Transverse colon (tissue), 4 donors: Measurements from ENCODE around the gene CES3. TPM values are rescaled to one million over a fixed set of nuclear protein-coding genes. Genes with fewer than 3 reads are reported as not detected.
"Not testable (repeated sequence)": the region's sequence is repeated elsewhere in the genome, so short reads cannot be mapped to it uniquely, and the experiment has no call there.

Experiments used
- DNase-seq: peaks from one replicate; pipeline ENCODE4 v3.0.0-alpha.2; 2019
- H3K27ac ChIP-seq, 4 donors: fragments of 200-600 bp; sonication (generic); 2 replicates each; pipeline ENCODE4 v1.5.1; 2016 to 2018; ENCODE audit warnings: inconsistent platforms in 4 of 4
- H3K27me3 ChIP-seq: fragments of 200-600 bp; sonication (generic); 2 replicates; pipeline ENCODE4 v1.5.1; 2017; ENCODE audit warnings: inconsistent platforms
- H3K36me3 ChIP-seq, 4 donors: fragments of 200-600 bp; sonication (generic); 2 replicates each; pipeline ENCODE4 v1.5.1; 2017 to 2019; ENCODE audit warnings: inconsistent platforms in 4 of 4
- H3K4me1 ChIP-seq, 4 donors: fragments of 200-600 bp; sonication (generic); 2 replicates each; pipeline ENCODE4 v1.5.1; 2017 to 2020; ENCODE audit warnings: inconsistent platforms in 4 of 4
- H3K4me3 ChIP-seq, 4 donors: fragments of 200-600 bp; sonication (generic); 1 replicate in 1 of 4; 2 replicates in 3 of 4; pipeline versions ENCODE4 v1.5.1 to v1.6.1; 2017 to 2019; ENCODE audit warnings: inconsistent platforms in 4 of 4
- H3K9me3 ChIP-seq, 2 donors: fragments of 200-600 bp; sonication (generic); 2 replicates each; pipeline ENCODE4 v1.5.1; 2017 to 2019; ENCODE audit warnings: inconsistent platforms in 2 of 2
- EP300 ChIP-seq: sonication (generic); formaldehyde crosslinking; IDR thresholded peaks from one replicate; pipeline ENCODE4 v1.6.1; 2017; ENCODE audit warnings: antibody characterized with exemption, low read depth
- POLR2A ChIP-seq: fragments of 450-650 bp; IDR thresholded peaks from one replicate; pipeline ENCODE4 v1.6.1; 2016; ENCODE audit warnings: antibody characterized with exemption, mild to moderate bottlenecking, moderate library complexity
- POLR2AphosphoS5 ChIP-seq, 3 donors: sonication (generic); formaldehyde crosslinking; IDR thresholded peaks; one replicate each; pipeline ENCODE4 v1.6.1; 2016; ENCODE audit warnings: antibody characterized with exemption in 3 of 3
- WGBS, 2 donors: methylation state at CpG; one replicate each; pipeline ENCODE4 v1.1.5; 2018; ENCODE audit warnings: low coverage in 1 of 2; 5-methylcytosine and 5-hydroxymethylcytosine counted together
- in situ Hi-C, 4 donors: fragments of 200-750 bp; cut with MboI; loops; one replicate each; pipeline versions ENCODE4 v1.15.0 to v1.15.1; 2017; ENCODE audit warnings: low sequenced_read_pairs in 3 of 4, low pct_ligation_motif_present in 1 of 4, low pct_unique_long_range_greater_than_20kb in 1 of 4
- intact Hi-C: fragments of 100-400 bp; cut with DNase I; formaldehyde crosslinking; loops from one replicate; pipeline ENCODE4 v1.15.1; 2023; ENCODE audit warnings: low total_unique reads
- total RNA-seq, 4 donors: library from RNA; depleted of rRNA; stranded (reverse); fragments of >200 nt; gene quantifications; one replicate each; pipeline ENCODE4 v1.1.0, GENCODE V29; 2016
- TF ChIP-seq, protein P1 (sequence below), 5 experiments: fragments of 200-600 bp in 3 of 5; fragments of 450-650 bp in 2 of 5; sonication (generic) in 3 of 5; IDR thresholded peaks; 1 replicate in 2 of 5; 2 replicates in 3 of 5; pipeline ENCODE4 v1.5.1; 2016 to 2017; ENCODE audit warnings: antibody characterized with exemption in 5 of 5, inconsistent platforms in 3 of 5, mild to moderate bottlenecking in 2 of 5, moderate library complexity in 1 of 5

Gene CES3
- total RNA-seq, 4 donors from 2014 or later, result 247 to 616 (median 291) TPM

DNA sequence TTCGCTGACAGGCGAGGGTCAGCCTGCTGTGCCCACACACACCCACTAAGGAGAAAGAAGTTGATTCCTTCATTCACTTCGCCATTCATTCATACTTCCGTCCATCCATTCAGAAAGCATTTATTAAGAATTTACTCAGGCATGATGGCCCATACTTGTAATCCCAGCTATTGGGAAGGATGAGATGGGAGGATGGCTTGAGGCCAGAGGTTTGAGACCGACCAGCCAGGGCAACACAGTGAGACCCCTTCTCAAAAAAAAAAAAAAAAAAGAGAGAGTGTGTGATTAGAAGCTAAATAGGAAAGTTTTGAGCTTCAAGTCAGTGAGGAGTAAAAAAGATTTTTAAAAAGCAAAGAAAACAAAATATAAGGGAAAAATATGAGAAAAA, 17.0 kb upstream of the CES3 start:
- Histone ChIP-seq H3K9me3 (no peaks in the 10 kb centered on the region), H3K4me3 (no peak overlapping the region), H3K27ac (no peak overlapping the region), H3K4me1 (peaks cover 15 to 17% (median 16%) of the 10 kb centered on the region in 4 donors), H3K27me3 (peaks cover 3% of the 10 kb centered on the region), H3K36me3 (peaks cover 0 to 33% (median 13%) of the 10 kb centered on the region in 4 donors)
- in situ Hi-C loops (no loop called here), intact Hi-C loops (loop anchor here (5.0 kb wide), 1 partner anchor 1283 kb away; no protein-coding TSS in a partner anchor)
- 56 to 91% methylated on average over 1 to 5 of the region's 5 CpGs for WGBS, 2 donors
- TF ChIP-seq POLR2A, result no peak
- TF ChIP-seq, protein P1, sequence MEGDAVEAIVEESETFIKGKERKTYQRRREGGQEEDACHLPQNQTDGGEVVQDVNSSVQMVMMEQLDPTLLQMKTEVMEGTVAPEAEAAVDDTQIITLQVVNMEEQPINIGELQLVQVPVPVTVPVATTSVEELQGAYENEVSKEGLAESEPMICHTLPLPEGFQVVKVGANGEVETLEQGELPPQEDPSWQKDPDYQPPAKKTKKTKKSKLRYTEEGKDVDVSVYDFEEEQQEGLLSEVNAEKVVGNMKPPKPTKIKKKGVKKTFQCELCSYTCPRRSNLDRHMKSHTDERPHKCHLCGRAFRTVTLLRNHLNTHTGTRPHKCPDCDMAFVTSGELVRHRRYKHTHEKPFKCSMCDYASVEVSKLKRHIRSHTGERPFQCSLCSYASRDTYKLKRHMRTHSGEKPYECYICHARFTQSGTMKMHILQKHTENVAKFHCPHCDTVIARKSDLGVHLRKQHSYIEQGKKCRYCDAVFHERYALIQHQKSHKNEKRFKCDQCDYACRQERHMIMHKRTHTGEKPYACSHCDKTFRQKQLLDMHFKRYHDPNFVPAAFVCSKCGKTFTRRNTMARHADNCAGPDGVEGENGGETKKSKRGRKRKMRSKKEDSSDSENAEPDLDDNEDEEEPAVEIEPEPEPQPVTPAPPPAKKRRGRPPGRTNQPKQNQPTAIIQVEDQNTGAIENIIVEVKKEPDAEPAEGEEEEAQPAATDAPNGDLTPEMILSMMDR (IDR thresholded peaks at IDR 0.05), result no peak
- TF ChIP-seq EP300, result no peak
- no peak for TF ChIP-seq POLR2AphosphoS5 (IDR thresholded peaks at IDR 0.05)
- no peak for DNase-seq

DNA sequence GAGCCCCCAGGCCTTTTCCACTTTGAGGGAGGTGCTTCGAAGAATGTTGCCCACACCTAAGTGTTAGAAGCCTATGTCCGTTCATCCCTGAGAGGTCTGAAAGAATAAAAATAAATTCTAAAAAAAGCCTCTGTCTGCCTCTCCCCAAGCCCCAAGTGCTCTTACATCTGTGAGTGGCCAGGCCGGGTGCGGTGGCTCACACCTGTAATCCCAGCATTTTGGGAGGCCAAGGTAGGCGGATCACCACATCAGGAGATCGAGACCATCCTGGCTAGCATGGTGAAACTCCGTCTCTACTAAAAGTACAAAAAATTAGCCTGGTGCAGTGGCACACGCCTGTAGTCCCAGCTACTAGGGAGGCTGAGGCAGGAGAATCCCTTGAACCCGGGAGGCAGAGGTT, 16.1 kb upstream of the CES3 start:
- Histone ChIP-seq H3K4me1 (peaks cover 17 to 22% (median 17%) of the 10 kb centered on the region in 4 donors), H3K27me3 (peaks cover 10% of the 10 kb centered on the region), H3K36me3 (peaks cover 0 to 33% (median 13%) of the 10 kb centered on the region in 4 donors)
- H3K27ac ChIP-seq, H3K4me3 ChIP-seq, H3K9me3 ChIP-seq, in situ Hi-C loops, DNase-seq: not testable (repeated sequence)
- WGBS, 2 donors, result 74 to 80% methylated on average over 8 to 9 of the region's 9 CpGs
- intact Hi-C loops, result loop anchor here (5.0 kb wide), 1 partner anchor 1282 kb away; no protein-coding TSS in a partner anchor

DNA sequence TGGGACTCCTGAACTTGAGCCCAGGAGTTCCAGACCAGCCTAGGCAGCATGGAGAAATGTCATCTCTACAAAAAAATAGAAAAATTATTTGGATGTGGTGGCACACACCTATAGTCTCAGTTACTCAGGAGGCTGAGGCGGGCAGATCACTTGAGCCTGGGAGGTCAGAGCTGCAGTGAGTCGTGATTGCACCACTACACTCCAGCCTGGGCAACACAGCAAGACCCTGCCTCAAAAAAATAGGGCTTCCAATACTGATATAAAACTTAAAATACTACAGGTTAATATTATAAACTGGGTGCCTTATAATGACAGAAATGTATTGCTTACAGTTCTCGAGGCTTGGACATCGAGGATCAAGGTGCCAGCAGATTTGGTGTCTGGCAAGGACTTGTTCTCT, 15.1 kb upstream of the CES3 start:
- H3K27ac ChIP-seq, result no peak overlapping the region
- peaks cover 10% of the 10 kb centered on the region for H3K27me3 ChIP-seq
- H3K4me3 ChIP-seq, result no peak overlapping the region
- H3K9me3 ChIP-seq, result no peaks in the 10 kb centered on the region
- in situ Hi-C loops (no loop called here), intact Hi-C loops (no loop called here)
- peaks cover 17 to 22% (median 17%) of the 10 kb centered on the region in 4 donors for H3K4me1 ChIP-seq
- DNase-seq, result no peak
- peaks cover 0 to 25% (median 10%) of the 10 kb centered on the region in 4 donors for H3K36me3 ChIP-seq
- no peak for TF ChIP-seq EP300
- no peak for TF ChIP-seq POLR2A
- TF ChIP-seq, protein P1 (IDR thresholded peaks at IDR 0.05), result no peak
- TF ChIP-seq POLR2AphosphoS5 (IDR thresholded peaks at IDR 0.05), result no peak
- WGBS, 2 donors, result 65 to 68% methylated on average over 4 of the region's 4 CpGs

DNA sequence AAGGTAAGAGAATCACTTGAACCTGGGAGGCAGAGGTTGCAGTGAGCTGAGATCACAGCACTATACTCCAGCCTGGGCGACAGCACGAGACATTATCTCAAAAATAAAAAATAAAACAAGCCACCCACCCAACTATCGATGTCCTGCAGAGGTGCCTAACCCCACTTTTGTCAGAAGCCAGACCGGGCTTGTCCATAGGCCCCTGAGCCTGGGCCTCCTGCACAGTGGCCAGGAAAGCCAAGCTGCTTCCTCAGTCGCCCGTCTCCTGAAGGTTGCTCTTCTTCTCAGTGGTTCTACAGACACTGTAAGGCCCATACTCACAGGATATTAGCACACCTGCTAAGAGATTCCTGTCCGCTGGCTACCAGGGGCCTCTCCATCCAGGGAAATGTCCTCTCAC, 14.5 kb upstream of the CES3 start:
- Histone ChIP-seq H3K36me3 (peaks cover 0 to 19% (median 6%) of the 10 kb centered on the region in 4 donors), H3K27ac (no peak overlapping the region), H3K4me1 (peaks cover 17 to 22% (median 17%) of the 10 kb centered on the region in 4 donors), H3K4me3 (no peak overlapping the region), H3K27me3 (peaks cover 13% of the 10 kb centered on the region), H3K9me3 (no peaks in the 10 kb centered on the region)
- 70 to 75% methylated on average over 2 to 7 of the region's 7 CpGs for WGBS, 2 donors
- no peak for DNase-seq
- in situ Hi-C loops (no loop called here), intact Hi-C loops (no loop called here)
- TF ChIP-seq POLR2AphosphoS5 (IDR thresholded peaks at IDR 0.05) (no peak), POLR2A (no peak), EP300 (no peak)
- TF ChIP-seq, protein P1 (IDR thresholded peaks at IDR 0.05), result no peak

DNA sequence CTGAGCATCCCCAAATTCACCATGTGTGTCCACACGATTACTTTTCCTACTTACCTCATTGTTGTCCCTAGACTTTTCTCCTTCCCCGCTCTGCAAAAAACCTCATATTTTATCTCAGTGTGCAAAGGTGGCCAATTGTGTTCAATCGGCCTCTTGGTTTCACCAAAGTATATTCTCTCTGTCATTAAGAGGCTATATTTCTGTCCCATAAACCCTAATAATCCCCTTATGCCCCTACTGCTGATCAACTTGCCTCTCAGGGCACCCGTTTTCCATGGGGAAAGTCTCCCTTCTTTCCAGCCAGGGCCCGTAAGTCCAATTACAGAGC, 14.1 kb upstream of the CES3 start:
- no peak overlapping the region for H3K4me3 ChIP-seq
- H3K9me3 ChIP-seq, result no peaks in the 10 kb centered on the region
- 30 to 35% methylated on average over 4 to 5 of the region's 5 CpGs for WGBS, 2 donors
- peaks cover 17 to 22% (median 17%) of the 10 kb centered on the region in 4 donors for H3K4me1 ChIP-seq
- no peak overlapping the region for H3K27ac ChIP-seq
- H3K36me3 ChIP-seq, result peaks cover 0 to 15% (median 5%) of the 10 kb centered on the region in 4 donors
- no peak for DNase-seq
- H3K27me3 ChIP-seq, result peaks cover 13% of the 10 kb centered on the region
- intact Hi-C loops (no loop called here), in situ Hi-C loops (no loop called here)
- no peak for TF ChIP-seq EP300
- TF ChIP-seq POLR2AphosphoS5 (IDR thresholded peaks at IDR 0.05), result no peak
- TF ChIP-seq POLR2A, result no peak
- TF ChIP-seq, protein P1 (IDR thresholded peaks at IDR 0.05), result no peak
